GM21360 (cell line): ENCODE measurements around the gene RHOF.
A peak's percentile ranks its signal among the peaks of the same experiment; 100 is the strongest.
"Not testable (repeated sequence)": the region's sequence is repeated elsewhere in the genome, so short reads cannot be mapped to it uniquely, and the experiment has no call there.

ENCODE experiments used
- ATAC-seq: cut with Tn5 transposase; IDR thresholded peaks from one replicate; pipeline ENCODE4 v1.9.1; 2021; ENCODE audit warnings: mild to moderate bottlenecking, moderate library complexity; ENCODE audit not compliant: unreplicated experiment

The RHOF gene

GRCh38 chr12:121793838-121794533, 498 bp upstream of the RHOF start:
- peak; percentile 42 for ATAC-seq

- ATAC-seq, result no peak
Measured at GRCh38 chr12:121792607-121793439, 665 bp downstream of the RHOF start.

- no peak for ATAC-seq
Measured at GRCh38 chr12:121791671-121792551, 1.6 kb downstream of the RHOF start.

GRCh38 chr12:121790785-121791184, 2.7 kb downstream of the RHOF start:
- not testable (repeated sequence) for ATAC-seq

- no peak for ATAC-seq
Measured at GRCh38 chr12:121789800-121790728, 3.4 kb downstream of the RHOF start.

- no peak for ATAC-seq
Measured at GRCh38 chr12:121789233-121789781, 4.2 kb downstream of the RHOF start.

- ATAC-seq, result no peak
Measured at GRCh38 chr12:121788176-121788818, 5.2 kb downstream of the RHOF start.

GRCh38 chr12:121787063-121788025, 6.1 kb downstream of the RHOF start:
- ATAC-seq, result no peak

GRCh38 chr12:121786440-121786825, 7.1 kb downstream of the RHOF start:
- ATAC-seq, result no peak

GRCh38 chr12:121784460-121784859, 9.0 kb downstream of the RHOF start:
- ATAC-seq, result no peak

- ATAC-seq, result no peak
Measured at GRCh38 chr12:121783766-121784165, 9.7 kb downstream of the RHOF start.

- ATAC-seq, result peak; percentile 36
Measured at GRCh38 chr12:121781998-121782979, 11.2 kb downstream of the RHOF start.

- ATAC-seq, result peak; percentile 22
Measured at GRCh38 chr12:121781484-121781997, 11.9 kb downstream of the RHOF start.

- no peak for ATAC-seq
Measured at GRCh38 chr12:121780429-121780828, 13.1 kb downstream of the RHOF start.

GRCh38 chr12:121779422-121779895, 14.0 kb downstream of the RHOF start:
- ATAC-seq, result no peak

- ATAC-seq, result no peak
Measured at GRCh38 chr12:121778567-121779421, 14.7 kb downstream of the RHOF start.
